GM19351 (cell line): Measurements from ENCODE around the gene COX6B1.
"Not testable (repeated sequence)": the region's sequence is repeated elsewhere in the genome, so short reads cannot be mapped to it uniquely, and the experiment has no call there.

Experiments used
- ATAC-seq: cut with Tn5 transposase; IDR thresholded peaks from one replicate; pipeline ENCODE4 v1.9.1; 2021; ENCODE audit warnings: mild to moderate bottlenecking, moderate library complexity; ENCODE audit not compliant: unreplicated experiment

Gene COX6B1

DNA sequence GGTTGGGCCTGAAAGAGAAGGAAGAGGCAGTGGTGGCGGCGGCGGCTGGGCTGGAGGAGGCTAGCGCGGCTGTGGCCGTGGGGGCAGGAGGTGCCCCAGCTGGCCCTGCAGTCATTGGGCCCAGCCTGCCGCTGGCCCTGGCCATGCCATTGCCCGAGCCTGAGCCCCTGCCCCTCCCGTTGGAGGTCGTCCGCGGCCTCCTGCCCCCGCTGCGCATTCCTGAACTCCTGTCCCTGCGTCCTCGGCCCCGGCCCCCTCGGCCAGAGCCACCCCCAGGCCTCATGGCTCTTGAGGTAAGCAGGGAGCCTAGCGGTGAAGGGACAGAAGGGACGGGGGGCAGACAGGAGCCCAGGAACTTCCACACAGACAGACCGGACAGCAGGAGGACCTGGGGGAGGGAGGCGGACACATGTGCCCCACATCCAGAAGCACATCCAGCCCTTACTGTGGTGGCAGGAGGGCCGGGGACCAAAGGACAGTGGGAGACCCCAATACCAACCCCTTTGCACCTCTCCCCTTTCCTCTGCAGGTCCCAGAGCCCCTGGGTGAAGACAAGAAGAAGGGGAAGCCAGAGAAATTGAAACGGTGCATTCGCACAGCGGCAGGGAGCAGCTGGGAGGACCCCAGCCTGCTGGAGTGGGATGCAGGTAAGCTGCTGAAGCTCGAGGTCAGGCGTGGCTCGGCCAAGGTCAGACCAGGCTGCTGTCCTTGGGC is 14.2 kb upstream of the COX6B1 start:
- no peak for ATAC-seq

DNA sequence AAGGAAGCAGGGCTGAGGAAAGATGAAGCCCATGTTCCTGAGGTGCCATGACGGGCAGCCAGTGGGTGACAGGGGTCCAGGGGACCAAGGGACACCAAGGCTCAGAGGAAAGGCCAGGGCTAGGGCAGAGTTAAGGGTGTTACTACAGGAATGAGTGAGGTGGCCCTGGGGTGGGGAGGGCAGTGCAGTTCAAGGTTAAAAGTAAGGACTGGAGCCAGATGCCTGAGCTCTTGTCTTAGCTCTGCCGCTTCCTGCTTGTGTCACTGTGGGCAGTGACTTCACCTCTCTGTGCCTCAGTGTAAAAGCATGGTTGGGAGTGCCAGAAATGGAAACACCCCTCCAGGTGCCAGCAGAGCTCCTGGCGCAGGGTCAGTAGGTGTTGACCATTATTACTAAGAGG is 11.5 kb upstream of the COX6B1 start:
- ATAC-seq = no peak

DNA sequence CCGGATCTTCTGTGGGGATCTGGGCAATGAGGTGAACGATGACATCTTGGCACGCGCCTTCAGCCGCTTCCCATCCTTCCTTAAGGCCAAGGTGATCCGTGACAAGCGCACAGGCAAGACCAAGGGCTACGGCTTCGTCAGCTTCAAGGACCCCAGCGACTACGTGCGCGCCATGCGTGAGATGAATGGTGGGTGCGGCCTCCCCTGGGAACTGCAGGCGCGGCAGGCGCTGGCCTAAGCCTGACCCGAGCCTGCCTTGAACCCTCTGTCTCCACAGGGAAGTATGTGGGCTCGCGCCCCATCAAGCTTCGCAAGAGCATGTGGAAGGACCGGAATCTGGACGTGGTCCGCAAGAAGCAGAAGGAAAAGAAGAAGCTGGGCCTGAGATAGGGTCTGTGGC is 11.0 kb upstream of the COX6B1 start:
- ATAC-seq = no peak

DNA sequence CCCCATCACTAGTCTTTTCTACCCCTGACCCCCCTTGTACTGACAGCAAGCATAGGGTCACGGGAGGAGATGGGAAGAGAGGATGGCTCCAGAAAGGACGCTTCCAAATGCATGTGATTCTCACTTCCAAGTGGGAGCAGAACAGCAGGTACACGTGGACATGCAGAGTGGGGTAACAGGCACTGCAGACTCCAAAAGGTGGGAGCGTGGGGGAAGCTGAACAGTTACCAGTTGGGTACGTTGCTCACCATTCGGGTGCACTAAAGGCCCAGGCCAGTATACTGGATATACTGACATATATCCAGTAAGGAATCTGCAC is 8.8 kb upstream of the COX6B1 start:
- ATAC-seq = no peak

DNA sequence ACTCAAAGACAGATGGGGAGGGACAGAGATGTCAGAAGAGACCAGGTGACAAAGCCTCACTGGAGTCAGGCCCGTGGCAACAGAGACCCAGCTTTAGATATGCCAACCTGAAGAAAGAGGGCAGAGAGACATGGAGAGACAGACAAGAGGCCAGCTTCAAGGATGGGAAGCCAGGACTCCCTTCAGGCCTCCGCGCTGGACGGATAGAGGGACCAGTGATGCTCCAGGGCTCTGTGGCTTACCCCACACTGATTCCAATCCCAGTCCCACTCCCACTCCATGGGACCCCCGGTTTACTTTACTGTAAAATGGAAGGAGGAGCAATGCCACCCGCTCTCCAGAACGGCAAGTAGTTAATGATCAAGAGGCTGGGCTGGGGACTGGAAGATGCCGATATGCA is 8.3 kb upstream of the COX6B1 start:
- no peak for ATAC-seq

DNA sequence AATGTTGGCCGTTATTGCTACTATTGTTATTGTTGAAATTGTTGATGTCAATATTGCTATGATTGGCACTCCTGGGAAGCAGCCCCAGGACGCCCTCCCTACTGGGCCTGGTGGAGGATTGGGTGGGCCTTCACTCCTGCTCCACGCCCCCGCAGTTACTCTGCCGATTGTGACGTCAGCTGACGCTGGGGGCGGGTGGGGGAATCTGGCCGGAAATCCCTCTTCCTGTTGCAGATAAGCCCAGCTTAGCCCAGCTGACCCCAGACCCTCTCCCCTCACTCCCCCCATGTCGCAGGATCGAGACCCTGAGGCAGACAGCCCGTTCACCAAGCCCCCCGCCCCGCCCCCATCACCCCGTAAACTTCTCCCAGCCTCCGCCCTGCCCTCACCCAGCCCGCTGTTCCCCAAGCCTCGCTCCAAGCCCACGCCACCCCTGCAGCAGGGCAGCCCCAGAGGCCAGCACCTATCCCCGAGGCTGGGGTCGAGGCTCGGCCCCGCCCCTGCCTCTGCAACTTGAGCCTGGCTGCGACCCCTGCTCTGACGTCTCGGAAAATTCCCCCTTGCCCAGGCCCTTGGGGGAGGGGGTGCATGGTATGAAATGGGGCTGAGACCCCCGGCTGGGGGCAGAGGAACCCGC is 6.5 kb upstream of the COX6B1 start, which contains the start of gene ETV2:
Gene ETV2 (plus strand): TSS at position 231 of the 637 bp plus-strand sequence. CDS start 716 bp downstream, outside the sequence.
- no peak for ATAC-seq

DNA sequence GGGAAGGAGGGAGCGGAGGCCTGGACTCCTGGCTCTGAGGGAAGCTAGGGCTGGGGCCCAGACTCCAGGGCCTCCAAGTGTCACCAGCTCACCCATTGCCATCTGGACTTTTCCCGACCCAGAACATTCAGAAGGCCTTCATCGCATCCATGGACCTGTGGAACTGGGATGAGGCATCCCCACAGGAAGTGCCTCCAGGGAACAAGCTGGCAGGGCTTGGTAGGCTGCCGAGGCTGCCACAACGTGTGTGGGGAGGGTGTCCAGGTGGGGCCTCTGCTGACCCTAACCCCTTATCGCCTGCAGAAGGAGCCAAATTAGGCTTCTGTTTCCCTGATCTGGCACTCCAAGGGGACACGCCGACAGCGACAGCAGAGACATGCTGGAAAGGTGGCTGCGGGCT is 5.8 kb upstream of the COX6B1 start:
- no peak for ATAC-seq

DNA sequence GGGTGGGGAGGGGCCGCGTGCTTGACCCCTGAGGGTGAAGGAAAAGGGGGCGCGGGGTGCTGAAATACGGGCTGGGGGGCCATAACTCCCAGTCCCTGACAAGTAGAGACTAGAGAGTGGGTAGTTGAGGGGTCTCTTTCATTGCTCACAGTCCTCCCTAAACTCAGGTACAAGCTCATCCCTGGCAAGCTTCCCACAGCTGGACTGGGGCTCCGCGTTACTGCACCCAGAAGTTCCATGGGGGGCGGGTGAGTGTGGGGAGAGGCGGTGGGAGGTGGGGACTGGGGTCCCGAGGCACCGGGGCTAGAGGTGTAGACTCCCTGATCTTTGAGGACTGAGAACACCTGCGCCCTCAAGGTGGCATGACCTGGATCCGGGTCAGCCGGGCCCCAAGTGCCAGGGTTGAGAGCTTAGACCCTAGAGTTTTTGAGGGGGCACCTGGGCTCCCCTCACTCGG is 5.3 kb upstream of the COX6B1 start:
- ATAC-seq = no peak

DNA sequence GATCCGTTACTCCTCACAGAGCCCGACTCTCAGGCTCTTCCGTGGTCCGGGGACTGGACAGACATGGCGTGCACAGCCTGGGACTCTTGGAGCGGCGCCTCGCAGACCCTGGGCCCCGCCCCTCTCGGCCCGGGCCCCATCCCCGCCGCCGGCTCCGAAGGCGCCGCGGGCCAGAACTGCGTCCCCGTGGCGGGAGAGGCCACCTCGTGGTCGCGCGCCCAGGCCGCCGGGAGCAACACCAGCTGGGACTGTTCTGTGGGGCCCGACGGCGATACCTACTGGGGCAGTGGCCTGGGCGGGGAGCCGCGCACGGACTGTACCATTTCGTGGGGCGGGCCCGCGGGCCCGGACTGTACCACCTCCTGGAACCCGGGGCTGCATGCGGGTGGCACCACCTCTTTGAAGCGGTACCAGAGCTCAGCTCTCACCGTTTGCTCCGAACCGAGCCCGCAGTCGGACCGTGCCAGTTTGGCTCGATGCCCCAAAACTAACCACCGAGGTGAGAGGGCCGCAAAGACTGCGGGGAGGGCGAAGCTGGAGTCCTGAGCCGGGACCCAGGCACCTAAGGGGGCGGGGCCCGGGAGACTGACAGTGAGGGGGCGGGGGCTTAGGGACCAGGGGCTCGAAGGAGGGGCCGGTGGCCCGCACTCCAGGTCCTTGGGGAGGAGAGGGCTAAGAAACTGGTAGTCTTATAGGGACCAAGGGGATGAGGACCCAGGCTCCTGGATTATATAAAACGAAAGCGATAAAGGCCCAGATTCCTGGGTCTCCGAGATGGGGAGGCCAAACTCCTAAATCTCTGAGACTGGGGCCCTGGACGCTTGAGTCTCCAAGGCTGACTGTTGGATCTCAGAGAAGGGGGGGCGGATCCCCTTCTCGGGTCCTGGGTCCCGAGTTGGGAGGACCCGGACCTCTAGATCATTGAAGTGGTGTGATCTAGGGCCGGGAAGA is 4.6 kb upstream of the COX6B1 start:
- peak; percentile 30 for ATAC-seq

DNA sequence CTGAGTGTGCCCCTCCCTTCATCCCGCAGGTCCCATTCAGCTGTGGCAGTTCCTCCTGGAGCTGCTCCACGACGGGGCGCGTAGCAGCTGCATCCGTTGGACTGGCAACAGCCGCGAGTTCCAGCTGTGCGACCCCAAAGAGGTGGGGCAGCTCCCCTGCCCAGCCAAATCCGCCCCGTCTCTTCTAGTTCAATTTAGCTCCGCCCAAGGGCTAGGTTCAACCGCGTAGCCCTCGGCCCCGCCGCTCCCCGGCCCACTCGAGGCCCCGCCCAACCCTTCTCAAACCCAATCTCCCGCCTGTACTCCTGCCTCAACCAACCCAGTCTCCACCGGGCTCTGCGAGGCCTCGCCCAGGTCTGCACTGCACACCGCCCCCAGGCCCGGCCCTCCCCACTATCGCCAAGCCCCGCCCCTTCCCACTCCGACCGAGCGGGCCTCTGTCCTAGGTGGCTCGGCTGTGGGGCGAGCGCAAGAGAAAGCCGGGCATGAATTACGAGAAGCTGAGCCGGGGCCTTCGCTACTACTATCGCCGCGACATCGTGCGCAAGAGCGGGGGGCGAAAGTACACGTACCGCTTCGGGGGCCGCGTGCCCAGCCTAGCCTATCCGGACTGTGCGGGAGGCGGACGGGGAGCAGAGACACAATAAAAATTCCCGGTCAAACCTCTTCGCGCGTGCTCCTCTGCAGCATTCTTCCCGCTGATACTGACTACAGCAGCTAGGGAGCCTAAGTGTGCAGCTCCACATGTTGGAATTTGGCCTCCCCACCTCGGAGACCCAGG is 3.7 kb upstream of the COX6B1 start:
- peak; percentile 75 for ATAC-seq

DNA sequence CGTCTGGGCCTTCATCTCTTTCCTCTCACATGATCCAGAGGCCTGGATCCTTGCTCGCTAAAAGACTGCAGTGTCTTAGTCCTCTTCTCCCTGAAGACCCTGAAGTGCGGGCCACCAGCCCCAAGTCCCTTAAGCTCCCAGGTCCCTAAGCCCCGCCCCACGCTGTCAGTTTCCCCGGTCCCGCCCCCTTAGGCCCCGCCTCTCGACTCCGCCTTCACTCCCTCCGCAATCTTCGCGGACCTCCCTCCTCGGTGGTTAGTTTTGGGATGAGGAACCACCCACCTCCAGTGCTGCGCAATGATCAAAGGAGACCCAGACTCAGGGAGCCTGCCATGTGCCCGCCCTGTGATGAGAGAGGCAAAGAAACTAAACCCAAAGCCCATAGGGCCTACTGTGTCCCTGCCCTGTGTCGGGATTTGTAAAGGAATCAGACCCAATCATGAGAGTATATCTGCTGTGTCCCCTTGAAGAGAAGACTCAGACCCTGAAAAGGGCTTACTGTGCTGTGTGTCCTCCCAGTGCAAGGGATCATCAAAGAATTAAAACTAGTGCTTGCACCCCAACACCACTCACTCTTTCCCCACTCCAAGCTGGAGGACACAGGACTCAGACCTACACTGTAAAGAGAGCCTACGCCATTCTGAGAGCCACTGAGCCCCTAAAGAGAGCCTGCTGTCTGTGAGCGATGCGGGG is 3.0 kb upstream of the COX6B1 start:
- no peak for ATAC-seq

DNA sequence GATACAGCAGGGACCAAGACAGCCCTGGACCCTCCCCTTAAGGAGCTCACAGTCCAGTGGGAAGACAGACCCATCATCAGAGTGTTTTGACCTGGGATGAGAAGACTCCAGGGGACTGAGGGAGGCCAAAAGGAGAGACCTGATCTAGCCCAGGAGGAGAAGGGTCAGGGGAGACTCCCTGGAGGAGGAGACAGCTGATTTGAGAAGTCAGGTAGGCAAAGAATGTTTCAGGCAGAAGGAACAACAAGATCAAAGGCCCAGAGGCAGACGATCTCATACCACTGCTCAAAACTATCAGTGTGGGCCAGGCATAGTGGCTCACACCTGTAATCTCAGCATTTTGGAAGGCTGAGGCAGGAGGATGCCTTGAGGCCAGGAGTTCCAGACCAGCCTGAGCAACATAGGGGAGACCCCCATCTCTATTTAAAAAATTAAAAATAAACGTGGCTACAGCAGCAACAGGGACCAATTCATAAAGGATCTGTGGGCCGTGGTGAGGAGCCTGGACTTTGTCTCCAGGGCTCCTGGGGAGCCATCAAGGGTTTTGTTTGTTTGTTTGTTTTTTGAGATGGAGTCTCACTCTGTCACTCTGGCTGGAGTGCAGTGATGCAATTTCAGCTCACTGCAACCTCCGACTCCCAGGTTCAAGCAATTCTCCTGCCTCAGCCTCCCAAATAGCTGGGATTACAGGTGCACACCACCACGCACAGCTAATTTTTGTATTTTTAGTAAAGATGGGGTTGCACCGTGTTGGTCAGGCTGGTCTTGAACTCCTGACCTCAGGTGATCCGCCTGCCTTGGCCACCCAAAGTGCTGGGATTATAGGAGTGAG is 2.2 kb upstream of the COX6B1 start:
- no peak for ATAC-seq

DNA sequence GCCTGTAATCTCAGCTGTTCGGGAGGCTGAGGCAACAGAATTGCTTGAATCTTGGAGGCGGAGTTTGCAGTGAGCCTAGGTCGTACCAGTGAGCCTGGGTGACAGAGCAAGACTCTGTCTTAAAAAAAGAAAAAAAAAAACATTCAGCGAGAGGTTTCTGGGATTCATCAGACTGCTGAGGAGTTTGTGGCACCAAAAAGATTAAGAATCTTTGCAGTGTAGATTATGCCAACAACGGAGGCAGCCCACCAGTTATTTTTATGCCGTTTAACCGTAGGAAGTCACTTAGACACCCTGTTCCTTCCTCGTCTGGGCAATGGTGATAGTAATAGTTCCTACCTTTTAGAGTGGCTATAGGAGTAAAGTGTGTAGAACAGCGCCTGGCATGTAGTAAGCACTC is 2.5 kb downstream of the COX6B1 start:
- no peak for ATAC-seq

DNA sequence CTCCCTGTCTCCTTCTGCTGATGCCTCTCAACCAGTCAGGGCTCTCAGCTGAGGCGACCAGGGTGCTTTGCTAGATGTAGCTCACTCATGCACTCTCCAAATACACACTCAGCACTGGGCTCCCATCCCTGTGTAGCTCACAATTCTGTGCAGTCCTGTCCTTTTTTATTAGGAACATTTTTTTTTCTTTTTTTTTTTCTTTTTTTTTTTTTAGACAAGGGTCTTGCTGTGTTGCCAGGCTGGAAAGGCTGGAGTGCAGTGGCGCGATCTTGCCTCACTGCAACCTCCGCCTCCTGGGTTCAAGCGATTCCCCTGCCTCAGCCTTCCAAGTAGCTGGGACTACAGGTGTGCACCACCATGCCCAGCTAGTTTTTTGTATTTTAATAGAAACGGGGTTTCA is 6.7 kb downstream of the COX6B1 start:
- ATAC-seq = not testable (repeated sequence)

DNA sequence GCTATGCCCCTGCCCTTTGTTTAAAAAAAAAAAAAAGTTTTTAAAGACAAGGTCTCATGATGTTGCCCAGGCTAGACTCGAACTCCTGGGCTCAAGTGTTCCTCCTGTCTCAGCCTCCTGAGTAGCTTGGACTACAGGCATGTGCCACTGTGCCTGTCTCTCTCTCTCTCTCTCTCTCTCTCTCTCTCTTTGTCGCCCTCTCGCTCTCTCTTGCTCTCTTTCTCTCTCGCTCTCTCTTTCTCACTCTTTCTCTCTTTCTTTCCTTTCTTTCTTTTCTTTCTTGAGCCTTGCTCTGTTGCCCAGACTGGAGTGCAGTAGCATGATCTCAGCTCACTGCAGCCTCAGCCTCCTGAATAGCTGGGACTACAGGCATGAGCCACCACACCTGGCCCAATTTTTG is 7.5 kb downstream of the COX6B1 start:
- ATAC-seq = no peak

DNA sequence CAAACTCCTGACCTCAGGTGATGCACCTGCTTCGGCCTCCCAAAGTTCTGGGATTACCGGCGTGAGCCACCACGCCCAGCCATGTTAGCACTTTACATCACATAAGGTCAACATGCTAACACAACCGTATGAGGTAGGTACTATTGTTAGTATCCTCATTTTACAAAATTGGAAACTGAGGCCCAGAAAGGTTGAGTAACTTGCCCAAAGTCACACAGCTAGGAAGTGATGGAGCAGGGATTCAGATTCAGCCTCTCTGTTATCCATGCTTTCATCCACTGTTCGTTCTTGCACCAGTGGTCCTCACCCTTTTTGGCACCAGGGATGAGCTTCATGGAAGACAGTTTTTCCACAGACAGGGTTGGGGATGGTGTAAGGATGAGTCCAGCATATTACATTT is 8.6 kb downstream of the COX6B1 start:
- ATAC-seq = no peak

DNA sequence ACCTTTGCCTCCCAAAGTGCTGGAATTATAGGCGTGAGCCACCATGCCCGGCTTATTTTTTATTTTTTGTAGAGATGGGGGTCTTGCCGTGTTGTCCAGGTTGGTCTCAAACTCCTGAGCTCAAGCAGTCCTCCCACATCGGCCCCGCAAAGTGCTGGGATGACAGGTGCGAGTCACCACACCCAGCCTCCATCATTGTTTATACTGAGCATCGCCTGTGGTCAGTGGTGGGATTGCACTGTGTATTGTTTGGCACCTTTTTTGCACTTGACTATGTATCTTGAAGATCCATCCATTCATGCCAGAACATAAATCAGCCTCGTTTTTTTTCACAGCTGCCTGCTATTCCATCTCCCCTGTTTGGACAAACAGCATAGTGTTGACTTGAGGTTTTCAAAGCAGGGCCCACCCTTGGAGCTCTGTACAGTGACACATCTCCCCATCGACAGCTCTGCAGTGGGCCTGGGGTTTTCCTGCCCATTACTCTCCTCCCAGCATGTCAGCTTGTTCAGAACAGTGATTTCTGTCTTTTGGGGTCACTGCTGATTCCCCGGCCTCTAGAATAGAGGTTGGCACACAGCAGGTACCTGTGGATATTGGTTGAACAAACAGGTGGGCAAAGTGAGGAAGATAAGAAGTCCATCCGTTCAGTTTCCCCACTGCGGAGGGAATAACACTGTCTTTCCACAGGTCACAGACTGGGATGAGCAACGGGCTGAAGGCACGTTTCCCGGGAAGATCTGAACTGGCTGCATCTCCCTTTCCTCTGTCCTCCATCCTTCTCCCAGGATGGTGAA is 10.0 kb downstream of the COX6B1 start:
- ATAC-seq = no peak

DNA sequence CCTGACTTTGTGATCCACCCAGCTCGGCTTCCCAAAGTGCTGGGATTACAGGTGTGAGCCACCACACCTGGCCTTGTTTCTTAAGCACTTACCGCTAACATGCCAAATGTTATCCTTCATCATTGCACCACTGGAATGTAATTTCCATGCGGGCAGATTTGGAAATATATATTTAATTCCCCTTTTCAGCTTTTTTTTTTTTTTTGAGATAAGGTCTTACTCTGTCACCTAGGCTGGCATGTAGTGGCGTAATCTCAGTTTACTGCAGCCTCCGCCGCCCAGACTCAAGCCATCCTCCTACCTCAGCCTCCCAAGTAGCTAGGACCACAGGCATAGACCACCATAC is 13.8 kb downstream of the COX6B1 start:
- no peak for ATAC-seq

DNA sequence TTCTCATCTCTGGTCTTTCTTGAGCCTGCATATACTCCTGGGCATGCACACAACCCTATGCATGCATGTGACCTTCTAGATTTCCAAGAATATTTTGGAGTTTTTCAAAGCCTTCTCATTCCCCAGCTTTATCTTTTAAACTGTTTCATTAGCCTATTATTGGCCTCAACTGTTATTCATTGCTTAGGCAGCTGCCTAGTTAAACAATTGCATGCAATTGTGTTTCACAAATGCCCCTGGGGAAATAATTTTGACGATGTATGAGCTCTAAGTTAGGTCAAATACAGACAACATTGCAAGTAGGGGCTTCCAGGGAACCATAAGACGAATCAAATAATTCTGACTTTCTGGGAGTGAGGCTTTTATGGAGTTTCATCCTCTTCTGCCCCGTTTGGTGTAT is 15.9 kb downstream of the COX6B1 start:
- no peak for ATAC-seq
